SKM-1 treated with dmso at 0.1 percent for 144 hours (cell line): Measurements from ENCODE around the gene GLI3.

ENCODE experiments used
- DNase-seq: peaks from one replicate; lab custom pipeline; 2025; ENCODE audit not compliant: unreplicated experiment; lab: John Stamatoyannopoulos, UW

Gene GLI3

DNA sequence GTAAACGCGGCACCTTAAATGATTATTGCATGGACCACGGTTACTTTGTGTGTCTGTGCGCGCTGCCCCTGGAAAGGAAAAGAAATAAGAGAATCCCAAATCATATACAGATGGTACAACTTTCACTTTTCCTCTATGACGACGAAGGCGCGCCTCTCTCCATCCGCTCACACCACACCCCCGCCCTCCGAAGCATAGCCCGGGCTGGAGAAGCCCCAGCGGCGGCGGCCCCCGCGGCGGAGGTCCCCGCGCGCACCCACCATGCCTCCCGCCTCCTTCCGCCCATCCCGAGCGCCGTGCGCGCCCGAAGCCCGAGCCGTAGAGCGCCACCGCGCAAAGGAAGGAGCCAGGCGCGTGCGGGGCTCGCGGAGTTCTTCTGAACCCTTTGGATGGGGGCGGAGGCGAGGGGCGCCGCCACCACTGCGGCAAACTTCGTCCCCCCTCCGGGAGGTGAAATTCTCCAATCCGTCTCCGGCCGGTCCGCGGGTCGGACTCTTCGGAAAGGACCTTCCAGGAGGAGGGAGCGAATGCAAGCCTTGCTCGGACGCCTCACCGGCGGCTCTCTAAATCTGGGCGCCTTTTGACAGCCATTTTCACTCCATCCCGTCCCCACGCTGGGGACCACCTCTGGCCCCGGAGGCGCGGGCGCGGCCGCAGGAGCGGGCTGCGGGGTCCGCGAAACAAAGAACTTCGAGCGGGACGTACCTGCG, 588 bp downstream of the GLI3 start:
- DNase-seq, result no peak

DNA sequence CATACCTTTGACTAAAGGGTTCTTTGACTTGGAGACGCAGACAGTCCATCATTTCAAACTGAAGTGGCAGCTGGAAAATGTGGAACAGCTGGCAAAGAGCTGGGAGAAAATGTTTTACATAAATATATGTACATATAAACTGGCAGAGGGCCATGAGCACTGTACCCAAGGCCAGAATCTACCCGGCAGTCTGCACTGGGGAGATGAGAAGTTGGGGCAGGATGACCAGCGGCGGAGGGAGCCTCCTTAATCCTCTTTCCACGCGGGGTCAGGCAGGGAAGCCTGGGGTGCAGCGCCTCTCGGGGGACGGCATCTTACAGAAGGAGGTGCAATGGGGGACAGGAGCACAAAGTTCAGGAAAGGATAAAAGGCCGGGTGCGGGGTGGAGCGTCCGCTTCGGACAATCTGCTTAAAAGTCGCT, 1.3 kb downstream of the GLI3 start:
- no peak for DNase-seq

DNA sequence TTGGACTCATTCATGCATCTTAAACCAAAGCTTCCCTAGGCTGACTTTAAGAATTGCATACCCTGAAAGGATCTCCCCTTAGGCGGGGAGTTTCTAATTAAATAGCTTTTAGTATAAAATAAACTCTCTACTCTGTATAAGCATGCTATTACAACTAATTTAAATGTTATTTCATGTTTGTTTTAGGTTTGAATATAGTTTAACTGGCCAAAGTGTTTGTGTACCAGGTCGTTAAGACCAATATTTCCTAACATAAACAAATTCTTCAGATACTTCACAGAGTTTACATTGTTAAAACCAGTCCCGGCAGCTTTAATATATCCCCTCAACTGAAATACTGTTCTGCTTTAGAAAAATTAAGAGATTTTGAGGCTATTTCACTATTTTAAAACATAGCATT, 2.3 kb downstream of the GLI3 start:
- no peak for DNase-seq

DNA sequence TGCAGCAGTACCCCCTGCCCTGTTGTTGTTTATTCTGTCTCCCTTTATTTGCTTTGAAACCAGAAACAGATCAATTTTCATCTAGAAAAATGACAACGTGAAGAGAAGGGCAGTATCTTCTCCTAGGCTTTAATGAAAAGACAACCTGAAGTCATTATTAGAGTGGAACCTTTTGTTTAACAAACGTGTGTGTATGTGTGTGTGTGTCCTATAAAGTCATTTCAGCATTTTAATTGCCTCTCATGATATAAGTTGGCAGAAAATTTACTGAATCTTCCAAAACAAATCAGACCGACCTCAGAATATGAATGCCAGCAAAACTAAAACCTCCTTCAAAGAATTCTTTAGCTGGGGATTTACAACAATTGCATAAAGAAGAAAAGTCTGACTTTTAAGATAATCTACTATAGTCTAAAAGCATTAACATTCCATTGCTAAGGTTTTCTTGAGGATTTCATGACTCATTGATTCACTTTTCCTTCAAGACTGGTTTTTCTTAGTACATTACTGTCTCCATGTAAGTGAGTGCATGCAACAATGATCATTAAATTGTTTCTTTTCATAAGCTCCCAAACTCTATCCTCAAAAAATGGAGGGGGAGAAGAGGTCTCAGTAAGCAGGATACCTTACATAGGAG, 3.2 kb downstream of the GLI3 start:
- no peak for DNase-seq

DNA sequence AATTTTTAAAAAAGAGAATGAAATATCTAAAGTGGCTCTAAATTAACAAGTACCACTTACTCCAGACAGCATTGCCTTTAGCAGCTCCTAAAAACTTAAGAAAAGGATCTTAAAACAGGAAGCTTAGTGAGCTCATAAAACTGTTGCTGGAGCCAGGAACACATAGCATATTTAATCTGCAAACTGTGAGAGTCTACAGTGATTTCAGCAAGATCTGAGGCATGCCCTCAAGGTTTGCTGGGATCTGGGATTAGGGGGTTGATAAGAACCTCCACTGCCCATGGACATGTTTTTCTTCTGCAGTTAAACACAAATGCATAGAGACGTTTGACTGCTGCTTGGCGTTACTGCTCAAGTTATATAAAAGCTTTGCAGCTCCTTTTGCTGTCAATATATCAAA, 3.8 kb downstream of the GLI3 start:
- no peak for DNase-seq

DNA sequence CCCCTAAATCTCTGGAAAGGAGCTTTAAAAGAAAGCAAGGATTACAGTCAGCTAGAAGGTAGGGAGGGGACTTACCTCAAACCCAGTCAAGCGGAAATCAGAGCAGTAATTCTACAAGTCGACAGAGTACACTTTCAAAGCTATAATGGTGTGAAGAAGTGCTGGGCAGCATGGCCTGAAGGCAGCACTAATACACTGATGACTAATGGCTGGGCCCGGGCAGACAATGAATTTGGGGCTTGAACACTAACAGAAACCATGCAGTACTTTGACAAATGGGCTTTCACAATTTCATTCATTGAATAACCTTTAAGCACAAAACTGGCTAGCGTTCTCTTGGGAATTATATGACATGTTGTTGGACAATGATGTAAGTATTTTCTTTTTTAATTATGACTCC, 4.7 kb downstream of the GLI3 start:
- no peak for DNase-seq

DNA sequence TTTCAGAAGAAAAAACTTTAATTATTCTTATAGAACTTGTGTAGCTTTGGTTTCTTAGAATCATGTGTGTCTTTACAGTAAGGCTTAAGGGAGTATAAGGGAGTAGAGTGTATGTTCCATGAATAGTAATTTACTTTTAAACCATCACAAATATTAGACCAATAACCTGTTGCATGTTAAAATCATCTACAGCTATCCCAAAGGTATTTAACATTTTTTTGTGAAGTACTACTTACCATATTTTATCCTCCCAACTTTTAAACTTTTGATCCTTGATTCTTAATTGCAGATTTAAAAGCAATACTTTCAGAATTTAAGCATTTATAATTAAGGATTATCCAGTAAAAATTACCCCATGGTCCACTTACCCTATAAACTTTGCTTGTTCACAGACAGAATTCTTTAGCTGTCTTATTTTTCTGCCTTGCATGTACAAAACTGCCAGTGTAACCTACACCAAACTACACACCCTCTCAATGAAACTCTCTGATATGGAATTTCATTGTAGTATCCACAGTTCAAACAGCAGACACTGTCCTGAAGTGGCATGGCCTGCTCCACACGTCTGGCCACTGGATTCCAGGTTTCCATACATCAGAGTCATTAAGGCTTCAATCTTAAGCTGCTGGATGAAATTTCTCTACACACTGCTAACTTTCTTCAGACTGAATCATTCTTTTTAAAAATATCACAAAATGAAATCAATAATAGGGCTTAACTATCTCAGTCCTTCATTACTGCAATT, 5.8 kb downstream of the GLI3 start:
- no peak for DNase-seq

DNA sequence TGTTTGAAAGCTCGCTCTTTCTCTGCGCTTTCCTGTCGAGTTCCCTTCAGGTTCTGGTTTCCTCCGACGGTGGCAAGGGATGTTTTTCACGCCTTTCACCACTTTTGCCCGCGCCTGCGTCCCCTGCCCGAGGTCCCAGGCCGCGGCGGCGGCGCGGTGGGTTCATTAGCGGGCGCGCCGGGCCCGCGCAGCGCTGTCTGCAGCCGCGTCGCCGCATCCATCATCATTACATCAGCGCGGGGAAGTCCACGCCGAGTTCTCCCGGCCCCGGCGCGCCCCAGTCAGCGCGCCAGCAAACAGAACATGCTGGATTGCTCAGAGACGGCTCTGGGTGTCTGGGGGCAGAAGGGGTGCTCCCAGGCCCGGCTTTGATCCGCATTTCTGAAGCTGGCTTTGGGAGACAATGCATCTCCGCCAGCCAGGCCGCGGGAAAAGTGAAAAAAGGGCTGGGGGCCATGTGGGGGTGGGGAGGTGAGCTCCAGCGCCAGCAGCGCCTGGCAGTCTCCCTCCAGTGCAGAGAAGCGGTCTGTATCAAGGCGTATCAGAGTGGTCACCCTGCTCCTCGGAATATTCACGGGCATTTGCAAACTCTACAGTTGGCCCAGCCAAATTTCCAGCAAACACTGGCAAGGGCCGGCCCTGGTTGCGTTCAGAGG, 8.9 kb downstream of the GLI3 start:
- no peak for DNase-seq

DNA sequence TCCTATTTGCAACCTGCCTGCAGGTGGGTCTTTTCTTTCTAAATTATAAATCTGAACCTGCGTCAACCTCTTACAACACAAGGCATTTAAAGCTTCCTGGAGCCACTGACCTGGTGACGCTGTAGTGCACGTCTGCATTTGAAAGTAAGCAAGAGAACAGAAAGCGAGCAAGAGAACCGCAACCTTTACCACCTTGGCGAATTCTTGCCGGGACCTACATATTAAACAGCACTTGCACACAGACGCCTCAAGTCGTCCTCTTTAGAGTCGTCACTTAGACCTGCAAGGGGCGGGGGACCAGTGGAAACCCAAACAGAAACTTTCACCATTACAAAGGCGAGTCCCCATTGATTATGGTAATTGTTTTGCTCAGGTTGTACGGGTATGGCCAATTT, 9.5 kb downstream of the GLI3 start:
- DNase-seq, result no peak

DNA sequence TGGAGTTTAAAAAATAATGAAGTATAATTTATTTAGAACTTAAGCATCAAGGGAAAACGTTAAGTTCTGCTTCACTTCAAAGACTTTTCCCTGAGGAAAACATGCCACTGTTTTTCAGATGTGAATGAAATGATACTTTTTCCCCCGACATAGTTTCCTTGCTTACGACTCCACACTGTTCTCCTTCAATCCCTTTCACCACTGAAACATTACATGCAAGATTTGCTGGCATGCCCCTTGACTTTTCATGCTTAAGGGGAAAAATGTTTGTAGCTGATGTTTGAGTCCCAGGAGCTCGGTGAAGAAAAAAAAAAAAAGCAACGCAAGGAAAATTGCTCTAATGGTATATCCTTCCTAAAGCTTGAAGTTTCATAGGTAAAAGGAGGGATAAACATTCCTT, 10.0 kb downstream of the GLI3 start:
- DNase-seq, result no peak

DNA sequence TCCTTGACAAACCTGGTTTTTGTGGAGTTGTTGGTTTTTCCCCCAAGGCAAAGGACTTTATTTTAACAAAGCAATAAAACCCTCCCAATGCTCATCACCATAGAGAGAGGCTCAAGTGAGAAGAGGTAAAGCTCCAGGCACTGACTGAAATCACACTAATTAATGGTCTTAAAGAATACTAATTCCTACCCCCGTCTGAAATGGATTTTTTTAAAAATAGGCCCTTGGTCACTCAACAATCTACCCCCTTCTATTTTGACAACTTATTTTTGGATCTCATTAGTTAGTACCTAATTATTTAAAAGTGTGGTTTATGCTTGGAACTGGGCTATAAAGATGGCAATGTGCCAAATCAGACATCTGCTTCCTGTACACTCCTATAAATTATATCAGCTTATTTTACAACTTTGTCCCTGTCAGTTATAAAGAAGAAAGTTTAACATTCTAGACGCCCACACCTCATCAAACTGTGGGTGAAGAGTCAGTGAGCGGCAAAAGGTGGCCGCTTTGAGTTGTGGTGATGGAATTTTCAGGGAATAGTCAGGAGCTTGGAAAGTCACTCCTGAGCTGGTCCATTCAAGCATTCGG, 10.6 kb downstream of the GLI3 start:
- no peak for DNase-seq

DNA sequence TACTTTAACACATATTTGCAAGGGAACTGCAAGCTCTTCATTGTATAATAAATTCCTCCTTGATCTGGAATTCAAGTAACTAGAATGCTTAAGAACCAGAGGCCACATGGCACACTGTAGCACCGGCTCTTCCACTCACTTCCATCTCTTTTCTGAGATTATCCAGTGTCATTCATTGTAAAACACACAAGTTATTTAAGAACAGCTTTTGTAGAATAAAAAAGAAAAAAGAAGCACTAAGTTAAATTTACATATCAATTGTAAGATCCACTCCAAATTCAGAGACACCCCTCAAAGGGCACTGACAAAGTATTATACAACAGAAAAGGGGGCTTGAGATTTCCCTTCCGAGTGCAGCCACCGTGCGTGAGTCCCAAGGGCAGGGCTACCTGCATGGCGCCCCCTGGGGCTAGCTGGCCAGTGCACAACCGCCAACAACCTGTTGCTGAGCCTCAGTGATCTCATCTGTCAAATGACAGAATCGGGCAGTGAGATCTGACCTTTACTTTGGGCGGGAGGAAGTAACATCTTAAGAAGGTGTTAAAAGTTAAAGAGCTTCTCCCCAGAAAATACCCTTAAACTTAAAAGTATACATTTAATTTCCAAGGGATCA, 12.5 kb downstream of the GLI3 start:
- no peak for DNase-seq

DNA sequence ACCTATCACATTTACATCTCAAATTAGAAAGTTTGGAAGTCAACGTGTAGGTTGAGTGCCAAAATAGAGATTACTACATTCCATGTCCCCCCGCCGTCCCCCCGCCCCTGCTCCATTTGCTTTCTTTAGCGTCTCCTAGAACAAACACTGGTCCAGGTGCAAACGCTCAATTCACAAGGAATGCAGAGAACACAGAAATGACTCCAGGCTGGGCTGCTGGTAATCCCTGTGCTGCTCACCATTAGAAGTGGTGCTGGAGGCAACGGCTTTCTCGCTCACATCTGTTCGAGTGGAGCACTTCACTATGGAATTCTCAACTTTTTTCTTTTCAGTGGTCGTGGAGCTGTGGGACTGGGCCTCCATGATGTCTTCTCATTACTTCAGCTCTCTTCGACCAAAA, 14.1 kb downstream of the GLI3 start:
- DNase-seq, result no peak

DNA sequence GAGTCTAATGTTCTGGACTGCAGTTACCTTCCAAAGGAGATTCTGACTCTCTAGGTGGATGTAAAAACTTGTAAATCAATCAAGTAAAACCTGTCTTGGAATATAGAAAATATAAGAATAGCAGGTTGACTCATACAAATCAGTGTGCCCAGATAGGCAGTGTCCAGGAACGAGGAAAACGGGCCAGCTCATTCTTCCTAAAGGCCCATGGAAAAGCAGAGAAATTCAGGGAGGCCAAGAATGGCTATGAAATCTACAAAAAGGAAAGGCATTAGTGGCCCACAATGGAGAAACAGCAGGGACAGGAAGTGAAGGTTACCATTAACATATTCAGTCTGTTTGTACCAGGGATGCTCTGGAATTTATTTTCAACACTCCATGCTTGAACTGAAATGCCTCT, 14.9 kb downstream of the GLI3 start:
- DNase-seq, result no peak

DNA sequence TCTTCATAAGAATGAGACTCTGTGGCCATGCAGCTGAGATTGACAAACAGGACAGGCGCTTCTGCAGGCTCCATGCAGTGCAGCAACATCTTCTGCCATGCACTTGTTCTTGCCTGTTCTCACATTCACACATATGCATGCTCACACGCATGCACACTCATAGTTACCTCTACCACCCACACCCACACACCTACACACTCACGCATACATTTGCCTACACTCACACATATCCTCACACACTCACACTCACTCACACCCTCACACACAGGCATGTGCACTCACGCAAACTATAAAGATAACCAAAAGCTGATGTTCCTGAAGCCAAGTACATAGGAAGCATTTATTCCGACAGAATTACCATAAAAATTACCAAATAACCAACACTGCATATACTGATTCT, 15.7 kb downstream of the GLI3 start:
- DNase-seq, result no peak

DNA sequence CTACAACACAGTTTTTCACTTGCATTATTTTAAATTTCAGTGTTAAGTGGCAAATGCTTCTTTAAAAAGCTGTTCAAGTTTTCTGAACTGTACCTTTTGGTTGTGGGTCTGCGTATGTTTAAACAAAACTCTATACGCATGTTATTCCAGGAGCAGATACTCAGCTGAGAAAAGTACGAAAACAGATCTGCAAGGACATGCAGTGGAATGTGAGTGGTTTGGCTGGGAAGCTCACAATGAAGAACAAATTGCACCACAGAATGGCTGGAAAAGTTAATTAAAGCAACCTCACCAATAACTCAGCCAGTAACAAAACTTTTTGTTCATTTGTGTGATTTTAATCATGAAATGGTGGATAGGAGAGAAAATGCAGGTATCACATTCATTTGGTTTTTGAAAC, 17.6 kb downstream of the GLI3 start:
- DNase-seq, result no peak

DNA sequence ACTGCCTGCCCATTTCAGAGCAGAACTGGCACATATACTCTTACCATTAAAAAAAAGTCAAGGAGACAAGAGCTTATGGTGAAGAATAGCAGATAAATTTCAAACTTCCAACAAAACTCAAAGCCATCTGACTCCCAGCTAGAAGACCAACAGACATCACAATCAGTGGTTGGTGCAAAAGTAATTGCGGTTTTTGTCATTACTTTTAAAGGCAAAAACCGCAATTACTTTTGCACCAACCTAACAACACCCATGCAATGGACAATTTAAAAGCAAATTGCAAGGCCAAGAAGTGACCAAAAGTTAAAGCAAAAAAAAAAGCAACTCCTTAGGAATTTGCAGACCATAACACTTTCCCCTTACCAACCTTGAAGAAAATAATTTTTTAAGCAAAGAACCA, 18.8 kb downstream of the GLI3 start:
- no peak for DNase-seq

DNA sequence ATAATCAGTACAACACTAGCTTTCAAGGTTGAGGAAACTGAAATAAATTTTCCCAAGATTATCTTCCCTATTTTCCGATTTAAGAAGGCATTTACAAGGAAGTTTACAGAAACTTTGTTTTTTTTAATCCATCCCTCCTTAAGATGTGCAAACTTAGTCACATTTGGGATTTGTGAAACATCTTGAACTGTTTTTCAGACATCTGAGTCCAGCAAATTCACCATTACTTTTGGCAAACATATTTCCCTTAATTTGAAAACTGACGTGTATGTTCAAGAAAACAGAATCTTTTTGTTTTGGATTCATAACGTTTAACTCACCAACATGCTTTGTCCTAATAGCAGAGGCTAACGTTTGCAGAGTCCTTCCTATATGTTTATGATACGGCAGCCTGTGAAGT, 19.5 kb downstream of the GLI3 start:
- DNase-seq, result no peak

DNA sequence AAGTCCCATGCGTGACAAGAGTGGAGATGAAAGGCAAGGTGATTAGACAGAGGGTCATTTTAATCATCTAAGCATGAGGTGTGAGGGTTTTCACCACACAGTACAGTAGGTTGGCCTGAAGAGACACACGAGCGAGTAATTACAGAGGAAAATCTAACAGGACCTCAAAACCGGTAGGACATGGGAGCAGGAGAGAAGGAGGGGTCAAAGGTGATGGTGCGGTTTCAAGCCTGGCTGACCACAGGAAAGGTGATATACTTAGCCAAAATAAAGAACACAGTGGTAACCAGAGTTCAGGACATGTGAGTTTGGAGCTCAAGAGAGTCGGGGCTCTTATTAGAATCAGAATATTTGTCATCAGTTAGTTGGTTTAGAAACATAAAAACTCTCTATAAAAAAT, 20.0 kb downstream of the GLI3 start:
- no peak for DNase-seq

DNA sequence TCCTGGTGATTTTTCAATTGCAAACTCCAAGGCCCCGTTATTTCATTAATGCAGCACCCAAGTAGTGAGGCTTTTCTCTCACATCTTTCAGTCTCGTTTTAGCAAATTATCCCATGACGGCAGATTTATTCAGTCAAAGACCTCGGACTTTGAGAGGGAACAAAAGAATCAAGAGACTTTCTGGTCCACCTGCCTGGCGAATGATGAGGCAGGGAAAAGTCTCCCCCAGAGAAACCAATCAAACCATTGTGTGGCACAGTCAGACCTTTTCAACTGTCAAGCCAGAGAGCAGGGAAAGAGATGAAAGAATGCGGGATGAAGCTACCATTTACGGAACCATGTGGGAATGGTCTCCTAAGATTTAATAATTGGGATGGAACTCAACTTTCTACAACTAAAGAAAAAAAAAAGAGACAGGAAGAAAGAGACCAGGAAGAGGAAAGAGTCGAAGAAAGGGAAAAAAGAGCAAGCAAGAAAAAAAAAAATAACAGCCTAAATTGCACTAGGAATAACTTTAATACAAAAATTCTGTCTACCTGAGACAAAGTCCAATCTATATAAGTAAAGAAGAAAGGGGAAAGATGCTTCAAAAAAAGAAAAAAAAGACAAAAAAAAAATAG, 22.8 kb downstream of the GLI3 start:
- no peak for DNase-seq

DNA sequence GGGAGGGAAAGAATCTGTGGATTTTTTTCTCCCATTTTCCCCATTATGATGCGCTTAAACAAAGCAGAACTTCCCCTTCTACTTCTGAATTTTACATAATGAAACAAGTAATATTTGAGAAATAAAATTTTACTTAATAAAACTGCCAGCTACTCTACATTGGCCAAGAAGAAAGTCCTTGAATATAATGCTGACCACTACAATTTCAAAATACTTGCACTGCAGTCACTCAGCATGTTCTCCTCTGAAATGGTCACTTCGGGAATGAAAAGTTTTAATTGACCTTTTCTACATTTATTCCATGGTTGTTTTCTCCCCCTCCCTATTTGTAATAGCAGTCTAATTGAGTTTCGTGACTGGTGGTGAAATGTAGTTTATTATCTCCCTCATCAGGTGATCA, 23.9 kb downstream of the GLI3 start:
- DNase-seq, result no peak
